Stimulated activated CD8-positive, alpha-beta memory T cell treated with anti-CD3 and anti-CD28 coated beads, Interleukin-7, amount 100 ng/mL, for 4 hours (primary cell): ENCODE measurements around the gene VSTM2B.

Experiments used
- DNase-seq, 2 donors: peaks; one replicate each; pipeline ENCODE4 v3.0.0-alpha.2; 2020; ENCODE audit warnings: low read depth in 2 of 2

The VSTM2B gene

GRCh38 chr19:29495901-29496441 is 29.8 kb upstream of the VSTM2B start:
- DNase-seq = no peak

- no peak for DNase-seq
These were observed 28.6 kb upstream of the VSTM2B start for GRCh38 chr19:29497241-29497640.

- no peak for DNase-seq
These were observed 27.9 kb upstream of the VSTM2B start for GRCh38 chr19:29497686-29498436.

GRCh38 chr19:29499261-29499920 is 26.4 kb upstream of the VSTM2B start:
- no peak for DNase-seq

GRCh38 chr19:29499921-29500590 is 25.7 kb upstream of the VSTM2B start:
- no peak for DNase-seq

GRCh38 chr19:29501816-29502580 is 23.8 kb upstream of the VSTM2B start:
- no peak for DNase-seq

GRCh38 chr19:29502581-29502850 is 23.3 kb upstream of the VSTM2B start:
- no peak for DNase-seq

GRCh38 chr19:29503140-29503758 is 22.5 kb upstream of the VSTM2B start:
- DNase-seq = no peak

- DNase-seq = no peak
These were observed 22.0 kb upstream of the VSTM2B start for GRCh38 chr19:29503785-29504184.

- no peak for DNase-seq
These were observed 21.3 kb upstream of the VSTM2B start for GRCh38 chr19:29504454-29504853.

GRCh38 chr19:29505097-29505824 is 20.5 kb upstream of the VSTM2B start:
- DNase-seq = no peak

GRCh38 chr19:29506619-29506911 is 19.2 kb upstream of the VSTM2B start:
- DNase-seq = no peak

- no peak for DNase-seq
These were observed 18.5 kb upstream of the VSTM2B start for GRCh38 chr19:29507081-29507860.

GRCh38 chr19:29508181-29508580 is 17.6 kb upstream of the VSTM2B start:
- DNase-seq = no peak

GRCh38 chr19:29509456-29509855 is 16.3 kb upstream of the VSTM2B start:
- no peak for DNase-seq

GRCh38 chr19:29510701-29511265 is 15.0 kb upstream of the VSTM2B start:
- DNase-seq = no peak

- no peak for DNase-seq
These were observed 14.0 kb upstream of the VSTM2B start for GRCh38 chr19:29511768-29512167.

- DNase-seq = no peak
These were observed 13.0 kb upstream of the VSTM2B start for GRCh38 chr19:29512748-29513147.

GRCh38 chr19:29514525-29515232 is 11.1 kb upstream of the VSTM2B start:
- no peak for DNase-seq
